Effector memory CD8-positive, alpha-beta T cell (primary cell): ENCODE data around the gene RSPRY1.

Experiments
- ATAC-seq: fragments of 150-1000 bp; cut with Tn5 transposase; replicated peaks from 2 replicates; pipeline ENCODE4 v1.10.0; 2021; ENCODE audit warnings: mild to moderate bottlenecking, moderate library complexity
- DNase-seq, 3 experiments: peaks; one replicate each; pipeline ENCODE4 v3.0.0; 2021
- H3K27ac Mint-ChIP-seq, 2 donors: one replicate each; pipeline ENCODE4 v1.8.0; 2022; ENCODE audit warnings: mild to moderate bottlenecking in 2 of 2, mixed read lengths in 2 of 2, moderate library complexity in 2 of 2
- H3K27me3 Mint-ChIP-seq, 2 donors: one replicate each; pipeline ENCODE4 v1.8.0; 2022; ENCODE audit warnings: mixed read lengths in 2 of 2
- H3K36me3 Mint-ChIP-seq: one replicate; pipeline ENCODE4 v1.8.0; 2022; ENCODE audit warnings: mild to moderate bottlenecking, moderate library complexity, mixed read lengths; ENCODE audit not compliant: insufficient read depth
- H3K4me1 Mint-ChIP-seq, 2 donors: one replicate each; pipeline ENCODE4 v1.8.0; 2022; ENCODE audit warnings: low read depth in 2 of 2, mixed read lengths in 2 of 2
- H3K4me3 Mint-ChIP-seq, 2 donors: one replicate each; pipeline ENCODE4 v1.8.0; 2022; ENCODE audit warnings: mild to moderate bottlenecking in 2 of 2, mixed read lengths in 2 of 2, moderate library complexity in 2 of 2
- H3K9me3 Mint-ChIP-seq, 2 donors: one replicate each; pipeline ENCODE4 v1.8.0; 2022; ENCODE audit warnings: mixed read lengths in 2 of 2

The RSPRY1 gene

DNA sequence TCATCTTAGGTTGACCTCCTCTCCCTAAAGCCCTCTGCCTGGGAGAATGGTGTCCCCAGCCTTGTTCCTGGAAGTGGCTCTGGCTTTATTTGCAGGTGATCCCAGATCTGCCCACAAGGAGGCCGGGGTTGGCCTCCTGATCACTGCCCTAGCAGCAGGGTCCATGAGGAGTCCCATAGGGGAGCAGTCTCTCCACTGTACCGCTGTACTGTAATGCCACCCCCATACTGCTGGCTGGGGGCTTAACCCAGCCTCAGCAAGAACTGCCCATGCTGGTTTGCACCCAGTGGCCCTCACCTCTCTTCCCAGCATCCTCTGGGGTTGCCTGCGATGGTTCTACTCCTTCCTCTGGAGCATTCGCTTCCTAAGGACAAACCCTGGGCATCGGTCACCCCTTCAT lies 39.4 kb upstream of the RSPRY1 start:
- H3K9me3 Mint-ChIP-seq: no peaks in the 10 kb centered on the region
- H3K27ac Mint-ChIP-seq: peak overlapping the region in 1 of 2 donors; percentile 12
- no peak for ATAC-seq
- no peak for DNase-seq
- H3K27me3 Mint-ChIP-seq: no peaks in the 10 kb centered on the region
- peaks cover 14% of the 10 kb centered on the region for H3K36me3 Mint-ChIP-seq
- peaks cover 12 to 19% of the 10 kb centered on the region in 2 donors for H3K4me1 Mint-ChIP-seq
- H3K4me3 Mint-ChIP-seq: no peak overlapping the region

DNA sequence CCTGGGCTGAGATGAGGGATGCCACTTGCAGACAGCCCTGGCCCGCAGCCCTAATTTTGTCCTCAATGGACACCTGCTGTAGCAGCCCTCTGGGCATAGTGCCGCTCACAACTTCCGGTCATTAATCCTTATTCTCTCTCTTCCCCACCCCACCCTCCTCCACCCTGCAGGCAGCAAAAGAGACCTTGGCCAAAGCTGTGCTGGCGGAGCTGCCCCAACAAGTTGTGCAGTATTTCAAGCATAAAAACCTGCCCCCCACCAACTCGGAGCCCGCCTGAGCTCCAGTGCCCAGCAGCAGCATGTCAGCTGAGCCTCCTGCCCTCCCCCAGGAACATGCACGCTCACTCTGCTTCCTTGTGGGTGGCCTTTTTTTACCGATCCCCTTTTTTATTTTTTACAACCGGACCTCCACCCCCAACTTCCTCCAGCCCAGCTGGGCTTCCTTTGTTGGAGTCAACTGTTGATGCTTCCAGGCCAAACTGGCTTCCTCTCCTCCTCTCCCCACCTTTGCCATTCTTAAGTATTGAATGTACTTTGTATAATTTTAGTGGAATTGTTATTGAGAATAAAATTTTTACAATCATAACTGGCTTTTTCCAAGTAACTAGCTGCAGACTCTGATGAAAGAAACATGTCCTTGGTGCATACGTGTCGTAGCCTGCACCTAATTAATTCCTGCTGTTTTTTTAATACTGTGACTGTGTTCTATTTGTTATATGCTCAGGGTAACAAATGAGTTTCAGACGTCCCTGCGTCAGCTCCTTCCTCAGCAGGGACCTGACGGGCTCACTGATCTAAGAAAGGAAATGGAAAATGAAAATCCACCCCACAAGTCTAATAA lies 38.5 kb upstream of the RSPRY1 start:
- peaks cover 5 to 11% of the 10 kb centered on the region in 2 donors for H3K4me1 Mint-ChIP-seq
- no peak overlapping the region for H3K27ac Mint-ChIP-seq
- H3K27me3 Mint-ChIP-seq: no peaks in the 10 kb centered on the region
- H3K36me3 Mint-ChIP-seq: peaks cover 10% of the 10 kb centered on the region
- no peak for DNase-seq
- no peak overlapping the region for H3K4me3 Mint-ChIP-seq
- H3K9me3 Mint-ChIP-seq: no peaks in the 10 kb centered on the region
- no peak for ATAC-seq

DNA sequence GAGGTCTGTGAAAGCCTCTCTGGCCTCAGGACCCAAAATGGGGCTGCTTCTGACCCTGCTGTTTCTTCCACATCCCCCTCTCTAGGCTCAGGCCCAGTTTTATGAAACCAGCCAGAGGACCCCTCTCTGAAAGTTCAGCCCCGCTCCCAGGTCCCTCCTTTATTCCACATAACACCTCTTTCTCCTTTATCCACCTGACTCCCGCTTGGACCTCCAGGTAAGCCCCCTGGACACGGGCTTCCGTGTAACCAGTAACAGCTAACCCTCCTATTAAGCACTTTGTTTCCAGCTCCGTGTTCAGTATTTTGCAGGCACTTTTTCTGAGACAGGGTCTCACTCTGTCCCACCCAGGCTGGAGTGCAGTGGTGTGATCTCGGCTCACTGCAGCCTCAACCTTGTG lies 37.6 kb upstream of the RSPRY1 start:
- Mint-ChIP-seq H3K27me3 (no peaks in the 10 kb centered on the region), H3K4me1 (peaks cover 5 to 11% of the 10 kb centered on the region in 2 donors), H3K36me3 (peaks cover 13% of the 10 kb centered on the region), H3K4me3 (no peak overlapping the region), H3K9me3 (no peaks in the 10 kb centered on the region), H3K27ac (peak overlapping the region; percentile 11 to 75)
- ATAC-seq (no peak), DNase-seq (no peak)

DNA sequence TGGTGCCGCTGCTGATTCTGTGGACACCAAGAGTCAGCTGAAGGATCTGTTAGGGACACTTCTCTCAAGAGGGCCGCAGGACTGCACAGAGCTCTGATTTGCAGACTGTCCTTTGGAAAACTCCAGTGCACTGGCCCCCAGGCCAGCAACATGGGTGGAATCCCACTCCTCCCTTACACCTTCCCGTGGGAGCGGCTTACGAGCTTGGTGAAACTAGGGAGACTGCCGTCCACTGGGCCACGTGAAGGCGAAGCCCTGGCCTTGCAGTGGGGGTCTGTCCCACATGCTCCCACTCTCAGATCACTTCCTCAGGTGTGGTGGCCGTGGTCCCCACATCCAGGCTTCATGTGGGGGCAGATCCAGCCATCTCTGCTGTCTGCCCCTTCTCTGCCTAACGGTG lies 36.7 kb upstream of the RSPRY1 start:
- peaks cover 5 to 13% of the 10 kb centered on the region in 2 donors for H3K4me1 Mint-ChIP-seq
- H3K9me3 Mint-ChIP-seq: no peaks in the 10 kb centered on the region
- H3K27ac Mint-ChIP-seq: peak overlapping the region in 1 of 2 donors; percentile 28
- H3K36me3 Mint-ChIP-seq: peaks cover 21% of the 10 kb centered on the region
- DNase-seq (no peak), ATAC-seq (no peak)
- H3K27me3 Mint-ChIP-seq: no peaks in the 10 kb centered on the region
- no peak overlapping the region for H3K4me3 Mint-ChIP-seq

DNA sequence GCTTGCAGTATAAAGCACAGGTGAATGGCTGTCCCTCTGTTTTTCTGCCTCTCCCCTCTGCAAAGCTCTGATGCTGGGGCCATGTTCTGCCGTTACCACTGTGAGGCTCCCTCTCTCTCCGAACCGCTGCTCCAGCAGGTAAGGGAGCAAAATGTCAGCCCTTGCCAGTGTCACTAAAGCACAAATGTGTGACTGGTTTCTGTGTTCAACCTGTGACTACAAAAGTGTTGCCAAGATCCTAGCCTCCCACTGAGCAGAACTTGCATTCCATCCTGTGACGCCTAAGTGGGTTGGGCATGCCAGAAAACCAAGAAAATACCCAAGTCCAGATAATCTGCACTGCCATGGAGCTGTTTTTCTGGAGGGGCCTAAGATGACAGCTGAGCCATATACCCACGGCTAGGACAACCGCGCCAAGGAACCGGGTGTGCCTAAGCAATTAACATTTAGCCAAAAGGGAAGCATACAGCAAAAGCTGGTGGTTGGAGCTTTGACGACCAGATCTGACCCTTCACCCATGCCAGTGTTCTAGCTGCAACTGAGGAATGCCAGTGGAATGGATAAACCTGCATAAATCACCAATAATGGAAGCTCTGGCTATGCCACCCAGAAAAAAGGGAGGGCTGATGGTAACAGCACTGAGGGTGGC lies 35.3 kb upstream of the RSPRY1 start:
- H3K27ac Mint-ChIP-seq: no peak overlapping the region
- H3K36me3 Mint-ChIP-seq: peaks cover 25% of the 10 kb centered on the region
- H3K4me1 Mint-ChIP-seq: peaks cover 7% of the 10 kb centered on the region in 2 donors
- H3K9me3 Mint-ChIP-seq: no peaks in the 10 kb centered on the region
- no peaks in the 10 kb centered on the region for H3K27me3 Mint-ChIP-seq
- DNase-seq: no peak
- no peak overlapping the region for H3K4me3 Mint-ChIP-seq
- no peak for ATAC-seq

DNA sequence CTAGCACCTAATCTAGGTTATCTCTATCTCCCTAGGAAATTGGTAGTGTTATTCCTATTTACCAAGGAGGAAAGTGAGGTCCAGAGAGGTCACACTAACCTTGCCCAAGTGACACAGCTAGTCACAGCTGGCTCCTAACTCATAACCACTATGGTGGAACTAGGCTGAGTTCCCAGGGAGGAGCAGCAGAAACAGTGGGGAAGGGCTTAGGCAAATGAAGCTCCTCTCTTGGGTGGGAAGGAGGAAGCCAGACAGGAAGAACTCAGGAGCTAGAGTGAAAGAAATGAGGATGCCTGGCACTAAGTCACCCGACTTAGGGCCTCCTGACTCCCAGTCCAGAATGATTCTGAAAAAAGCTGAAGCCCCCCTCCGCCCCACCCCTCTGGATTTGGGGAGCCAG lies 34.8 kb upstream of the RSPRY1 start:
- no peak overlapping the region for H3K27ac Mint-ChIP-seq
- no peaks in the 10 kb centered on the region for H3K9me3 Mint-ChIP-seq
- no peaks in the 10 kb centered on the region for H3K27me3 Mint-ChIP-seq
- DNase-seq: no peak
- no peak for ATAC-seq
- peaks cover 27% of the 10 kb centered on the region for H3K36me3 Mint-ChIP-seq
- H3K4me3 Mint-ChIP-seq: no peak overlapping the region
- peaks cover 7 to 12% of the 10 kb centered on the region in 2 donors for H3K4me1 Mint-ChIP-seq

DNA sequence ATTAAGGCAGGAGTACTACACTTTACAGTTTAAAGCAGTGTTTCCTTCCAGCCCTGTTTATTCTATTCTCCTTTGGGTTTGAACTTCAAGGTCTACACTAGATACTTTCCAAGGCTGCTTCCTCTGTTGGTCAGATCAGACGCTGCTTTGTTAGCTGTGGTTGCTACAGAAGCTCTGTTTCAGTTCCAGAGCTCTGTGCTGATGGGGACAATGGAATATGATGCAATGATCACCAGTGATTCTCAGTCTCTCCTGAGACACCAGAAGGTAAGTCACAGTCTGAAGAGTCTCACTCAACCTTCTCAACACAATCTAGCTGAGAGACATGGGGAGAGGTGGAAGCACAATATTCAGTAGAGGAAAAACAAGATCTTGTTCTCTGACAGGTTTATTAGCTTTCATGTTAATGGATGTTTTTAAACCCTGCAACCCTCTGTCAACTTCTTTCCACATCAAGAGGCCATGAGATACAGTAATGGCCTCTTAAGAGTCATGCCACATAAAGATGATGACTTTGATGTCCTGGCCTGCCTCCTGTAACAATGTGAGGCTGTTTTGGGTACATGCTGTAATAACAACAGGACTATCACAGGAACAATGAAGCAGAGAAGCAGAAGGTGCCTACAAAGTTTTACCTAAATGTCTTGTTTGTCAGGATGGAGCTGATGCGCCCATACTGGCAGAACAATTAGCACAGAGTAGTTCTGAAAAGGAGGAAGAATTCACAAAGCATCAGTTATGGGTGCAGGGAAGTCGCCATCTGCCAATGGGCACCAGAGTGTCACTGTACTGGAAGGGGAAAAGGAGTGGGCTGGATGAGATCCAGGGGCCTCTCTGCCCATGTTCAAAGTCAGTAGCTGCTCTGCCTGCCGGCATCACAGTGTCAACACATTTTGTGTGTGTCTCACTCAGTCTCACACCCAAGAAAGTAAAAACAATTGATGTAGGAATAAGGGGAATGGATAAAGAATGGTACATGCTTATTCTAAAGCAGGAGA lies 33.7 kb upstream of the RSPRY1 start:
- H3K4me3 Mint-ChIP-seq: no peak overlapping the region
- peaks cover 34% of the 10 kb centered on the region for H3K36me3 Mint-ChIP-seq
- no peaks in the 10 kb centered on the region for H3K9me3 Mint-ChIP-seq
- H3K27ac Mint-ChIP-seq: peak overlapping the region in 1 of 2 donors; percentile 87
- H3K27me3 Mint-ChIP-seq: no peaks in the 10 kb centered on the region
- H3K4me1 Mint-ChIP-seq: peaks cover 7 to 12% of the 10 kb centered on the region in 2 donors
- ATAC-seq: no peak
- no peak for DNase-seq

DNA sequence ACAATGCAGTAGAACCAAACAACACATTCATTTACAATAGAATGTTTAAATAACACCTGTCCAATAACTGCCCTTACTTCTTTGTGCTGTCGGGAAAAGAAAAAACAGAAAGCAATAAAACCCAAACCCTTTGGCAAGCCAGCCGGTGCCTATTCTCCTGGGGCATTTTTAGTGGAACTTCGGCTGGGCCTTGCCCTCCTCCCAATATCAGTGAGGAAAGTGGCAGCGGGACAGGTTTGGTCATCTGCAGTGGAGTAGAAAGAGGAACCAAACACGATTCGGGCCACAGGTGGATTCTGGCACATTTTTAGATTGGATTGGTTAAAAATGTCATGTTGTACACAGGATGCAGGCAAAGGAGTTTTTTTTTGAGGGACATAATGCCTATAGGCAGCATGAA lies 32.3 kb upstream of the RSPRY1 start:
- peaks cover 3 to 8% of the 10 kb centered on the region in 2 donors for H3K4me1 Mint-ChIP-seq
- H3K27ac Mint-ChIP-seq: no peak overlapping the region
- H3K27me3 Mint-ChIP-seq: no peaks in the 10 kb centered on the region
- ATAC-seq: no peak
- DNase-seq: no peak
- no peak overlapping the region for H3K4me3 Mint-ChIP-seq
- H3K9me3 Mint-ChIP-seq: no peaks in the 10 kb centered on the region
- H3K36me3 Mint-ChIP-seq: peaks cover 37% of the 10 kb centered on the region

DNA sequence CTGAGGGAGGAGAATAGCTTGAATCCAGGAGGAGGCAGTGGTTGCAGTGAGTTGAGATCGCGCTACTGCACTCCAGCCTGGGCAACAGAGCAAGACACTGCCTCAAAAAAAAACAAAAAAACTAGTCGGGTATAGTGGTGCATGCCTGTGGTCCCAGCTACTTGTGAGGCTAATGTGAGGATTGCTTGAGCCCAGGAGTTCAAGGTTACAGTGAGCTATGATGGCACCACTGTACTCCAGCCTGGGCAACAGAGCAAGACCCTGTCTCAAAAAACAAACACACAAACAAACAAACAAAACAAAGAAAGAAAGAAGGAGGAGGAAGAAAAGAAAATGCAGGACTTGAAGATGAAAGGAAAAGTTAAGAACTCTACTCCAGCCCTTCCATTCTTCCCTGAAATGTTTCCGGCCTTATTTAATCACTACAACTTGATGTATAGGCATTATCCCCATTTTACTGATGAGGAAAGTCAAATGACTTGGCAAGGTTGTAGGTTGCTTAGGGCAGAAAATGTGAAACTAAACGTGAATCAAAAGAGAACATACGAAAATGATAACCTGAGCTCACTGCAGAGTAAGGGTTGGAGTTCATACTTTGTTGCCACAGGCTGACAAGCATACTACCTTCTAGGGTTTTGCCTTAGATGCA lies 30.3 kb upstream of the RSPRY1 start:
- H3K27me3 Mint-ChIP-seq: no peaks in the 10 kb centered on the region
- no peaks in the 10 kb centered on the region for H3K9me3 Mint-ChIP-seq
- ATAC-seq (no peak), DNase-seq (no peak)
- H3K4me1 Mint-ChIP-seq: peaks cover 2 to 8% of the 10 kb centered on the region in 2 donors
- H3K4me3 Mint-ChIP-seq: no peak overlapping the region
- peaks cover 53% of the 10 kb centered on the region for H3K36me3 Mint-ChIP-seq
- H3K27ac Mint-ChIP-seq: peak overlapping the region in 1 of 2 donors; percentile 46

DNA sequence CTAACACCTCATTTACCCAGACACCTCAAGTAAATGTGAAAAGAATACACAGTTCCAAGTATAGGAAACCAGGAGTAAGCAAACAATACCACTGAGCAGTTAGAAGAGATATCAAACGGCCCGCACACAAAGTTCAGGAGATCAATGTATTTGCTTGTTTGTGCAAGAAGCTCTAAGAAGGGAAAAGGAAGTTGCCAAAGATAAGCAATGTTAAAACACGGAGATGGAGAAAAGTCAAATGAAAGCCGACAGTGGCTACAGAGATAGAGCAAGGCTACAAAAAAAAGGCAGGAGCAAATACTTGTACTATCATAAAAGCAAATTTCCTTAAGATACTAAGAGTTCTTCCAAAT lies 29.8 kb upstream of the RSPRY1 start:
- Mint-ChIP-seq H3K9me3 (no peaks in the 10 kb centered on the region), H3K36me3 (peaks cover 58% of the 10 kb centered on the region), H3K27me3 (no peaks in the 10 kb centered on the region), H3K4me1 (peaks cover 2 to 8% of the 10 kb centered on the region in 2 donors), H3K27ac (no peak overlapping the region), H3K4me3 (no peak overlapping the region)
- ATAC-seq (no peak), DNase-seq (no peak)

DNA sequence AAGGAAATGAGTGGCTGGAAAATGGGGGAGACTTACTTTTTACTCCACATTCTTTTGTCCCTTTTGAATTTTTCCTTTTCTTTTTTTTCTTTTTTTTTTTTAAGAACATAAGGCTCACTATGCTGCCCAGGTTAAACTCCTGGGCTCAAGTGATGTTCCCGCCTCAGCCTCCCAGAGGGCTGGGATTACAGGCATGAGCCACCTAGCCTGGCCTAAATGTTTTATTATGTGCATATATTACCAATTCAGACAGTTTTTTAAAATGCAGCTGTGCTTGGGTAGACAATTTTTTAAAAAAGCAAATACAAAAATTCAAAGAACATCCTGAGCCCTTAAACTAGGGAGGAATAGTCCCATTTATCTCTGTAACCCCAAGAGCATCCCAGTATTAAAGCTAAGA lies 28.6 kb upstream of the RSPRY1 start:
- Mint-ChIP-seq H3K36me3 (peaks cover 70% of the 10 kb centered on the region), H3K4me1 (peaks cover 2 to 8% of the 10 kb centered on the region in 2 donors), H3K27ac (peak overlapping the region in 1 of 2 donors; percentile 38), H3K27me3 (no peaks in the 10 kb centered on the region), H3K4me3 (no peak overlapping the region), H3K9me3 (no peaks in the 10 kb centered on the region)
- DNase-seq: no peak
- no peak for ATAC-seq

DNA sequence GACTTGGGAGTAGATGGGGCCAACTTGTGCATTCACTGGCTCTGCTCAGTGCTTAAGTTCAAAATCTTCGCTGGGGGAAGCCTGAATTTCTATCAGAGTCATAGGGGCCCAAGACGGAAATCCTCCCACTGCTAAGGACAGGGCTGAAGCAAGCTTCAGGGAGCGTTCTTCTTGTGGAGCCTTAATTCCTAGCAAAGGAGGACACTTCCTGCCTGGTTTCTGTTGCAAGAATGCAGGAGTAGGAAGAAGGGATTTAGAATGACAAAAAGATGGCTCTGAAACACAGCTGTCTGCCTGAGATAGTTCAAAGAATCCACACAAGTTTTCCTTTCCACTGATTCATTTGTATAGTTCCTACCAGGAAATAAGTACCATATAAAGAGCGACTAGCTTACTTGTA lies 26.7 kb upstream of the RSPRY1 start:
- no peaks in the 10 kb centered on the region for H3K9me3 Mint-ChIP-seq
- H3K4me1 Mint-ChIP-seq: peaks cover 0 to 8% of the 10 kb centered on the region in 2 donors
- ATAC-seq: no peak
- H3K27ac Mint-ChIP-seq: peak overlapping the region in 1 of 2 donors; percentile 11
- DNase-seq: no peak
- H3K4me3 Mint-ChIP-seq: no peak overlapping the region
- H3K27me3 Mint-ChIP-seq: no peaks in the 10 kb centered on the region
- H3K36me3 Mint-ChIP-seq: peaks cover 77% of the 10 kb centered on the region

DNA sequence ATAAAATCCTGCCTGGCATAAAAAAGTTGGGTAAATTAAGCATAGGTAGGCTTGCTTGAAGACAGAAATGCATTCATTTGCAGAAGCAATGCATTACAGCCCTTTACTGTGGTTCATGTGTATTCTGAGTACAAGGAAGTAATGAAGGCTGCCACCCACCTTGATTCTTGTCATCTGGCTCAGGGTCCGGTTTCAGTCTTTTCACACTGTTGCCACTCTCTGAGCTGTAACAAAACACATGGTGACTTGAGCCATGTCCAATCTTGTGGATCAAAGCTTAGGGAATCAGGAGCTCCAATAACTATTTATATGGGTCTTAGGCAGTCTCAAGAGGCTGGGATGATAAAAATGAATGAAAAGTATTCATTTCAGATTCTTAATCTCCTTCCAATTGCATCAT lies 22.3 kb upstream of the RSPRY1 start:
- H3K27me3 Mint-ChIP-seq: no peaks in the 10 kb centered on the region
- no peak for DNase-seq
- no peaks in the 10 kb centered on the region for H3K4me1 Mint-ChIP-seq
- H3K27ac Mint-ChIP-seq: no peak overlapping the region
- H3K4me3 Mint-ChIP-seq: no peak overlapping the region
- H3K9me3 Mint-ChIP-seq: no peaks in the 10 kb centered on the region
- ATAC-seq: no peak
- peaks cover 69% of the 10 kb centered on the region for H3K36me3 Mint-ChIP-seq
